ENCODE data around the gene ZNF536. TPM values are rescaled to one million over a fixed set of nuclear protein-coding genes. Genes with fewer than 3 reads are reported as not detected.

The ZNF536 gene
- total and polyA plus RNA-seq, 2 of the 4 experiments (the other 2 are of a cell fraction), result not detected

DNA sequence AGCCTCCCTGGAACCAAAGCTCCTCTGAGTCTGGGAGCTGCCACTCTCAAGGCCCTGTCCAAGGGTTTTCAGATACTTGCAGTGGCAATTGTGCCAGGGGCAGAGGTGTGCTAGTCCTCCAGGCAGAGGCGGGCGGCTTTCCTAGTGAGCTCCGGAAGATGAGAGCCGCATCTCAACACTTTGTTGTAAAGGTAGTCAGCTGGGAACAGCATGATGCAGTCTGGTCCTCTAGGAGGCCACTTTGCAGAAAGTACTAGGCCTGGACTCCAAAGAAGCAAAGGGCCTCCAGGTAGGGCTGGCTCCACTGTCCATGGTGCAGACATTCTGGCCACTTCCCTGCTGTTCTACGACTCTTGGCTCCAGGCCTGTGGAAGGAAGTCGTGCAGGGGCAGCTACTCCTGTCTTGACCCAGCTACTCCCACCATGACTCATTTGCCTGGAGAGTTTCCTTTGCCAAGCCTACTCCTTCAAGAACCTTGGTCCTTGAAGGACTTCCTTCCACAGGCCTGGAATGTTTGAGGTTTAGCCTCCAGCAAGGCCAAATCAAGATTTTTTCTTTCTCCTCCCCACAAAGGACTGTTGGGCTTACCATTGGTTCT, 9.9 kb upstream of the ZNF536 start:
- TF ChIP-seq POLR2A (IDR thresholded peaks at IDR 0.05; ENCODE audit: low read depth, low read length), result no peak
- TF ChIP-seq MAZ (IDR thresholded peaks at IDR 0.05; ENCODE audit: borderline replicate concordance, low read depth, low read length), result no peak
- TF ChIP-seq MAFK (IDR thresholded peaks at IDR 0.05; ENCODE audit: low read depth, low read length), result no peak
- no peak for TF ChIP-seq CHD1 (IDR thresholded peaks at IDR 0.05; ENCODE audit: low read depth, low read length)
- TF ChIP-seq, protein P1, sequence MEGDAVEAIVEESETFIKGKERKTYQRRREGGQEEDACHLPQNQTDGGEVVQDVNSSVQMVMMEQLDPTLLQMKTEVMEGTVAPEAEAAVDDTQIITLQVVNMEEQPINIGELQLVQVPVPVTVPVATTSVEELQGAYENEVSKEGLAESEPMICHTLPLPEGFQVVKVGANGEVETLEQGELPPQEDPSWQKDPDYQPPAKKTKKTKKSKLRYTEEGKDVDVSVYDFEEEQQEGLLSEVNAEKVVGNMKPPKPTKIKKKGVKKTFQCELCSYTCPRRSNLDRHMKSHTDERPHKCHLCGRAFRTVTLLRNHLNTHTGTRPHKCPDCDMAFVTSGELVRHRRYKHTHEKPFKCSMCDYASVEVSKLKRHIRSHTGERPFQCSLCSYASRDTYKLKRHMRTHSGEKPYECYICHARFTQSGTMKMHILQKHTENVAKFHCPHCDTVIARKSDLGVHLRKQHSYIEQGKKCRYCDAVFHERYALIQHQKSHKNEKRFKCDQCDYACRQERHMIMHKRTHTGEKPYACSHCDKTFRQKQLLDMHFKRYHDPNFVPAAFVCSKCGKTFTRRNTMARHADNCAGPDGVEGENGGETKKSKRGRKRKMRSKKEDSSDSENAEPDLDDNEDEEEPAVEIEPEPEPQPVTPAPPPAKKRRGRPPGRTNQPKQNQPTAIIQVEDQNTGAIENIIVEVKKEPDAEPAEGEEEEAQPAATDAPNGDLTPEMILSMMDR (conservative IDR thresholded peaks at IDR 0.05; ENCODE audit: low read depth, low read length), result no peak
- TF ChIP-seq, protein P2, sequence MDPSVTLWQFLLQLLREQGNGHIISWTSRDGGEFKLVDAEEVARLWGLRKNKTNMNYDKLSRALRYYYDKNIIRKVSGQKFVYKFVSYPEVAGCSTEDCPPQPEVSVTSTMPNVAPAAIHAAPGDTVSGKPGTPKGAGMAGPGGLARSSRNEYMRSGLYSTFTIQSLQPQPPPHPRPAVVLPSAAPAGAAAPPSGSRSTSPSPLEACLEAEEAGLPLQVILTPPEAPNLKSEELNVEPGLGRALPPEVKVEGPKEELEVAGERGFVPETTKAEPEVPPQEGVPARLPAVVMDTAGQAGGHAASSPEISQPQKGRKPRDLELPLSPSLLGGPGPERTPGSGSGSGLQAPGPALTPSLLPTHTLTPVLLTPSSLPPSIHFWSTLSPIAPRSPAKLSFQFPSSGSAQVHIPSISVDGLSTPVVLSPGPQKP (IDR thresholded peaks at IDR 0.05; ENCODE audit: borderline replicate concordance, low read depth, low read length), result no peak
- TF ChIP-seq SMC3 (IDR thresholded peaks at IDR 0.05; ENCODE audit: low read depth, low read length), result no peak
- no peak for TF ChIP-seq CEBPB (IDR thresholded peaks at IDR 0.05; ENCODE audit: low read depth, low read length)
- no peak for TF ChIP-seq FOS (IDR thresholded peaks at IDR 0.05; ENCODE audit: low read depth, low read length)
- no peak for TF ChIP-seq MXI1 (IDR thresholded peaks at IDR 0.05; ENCODE audit: borderline replicate concordance, low read depth, low read length)
- TF ChIP-seq, protein P3, sequence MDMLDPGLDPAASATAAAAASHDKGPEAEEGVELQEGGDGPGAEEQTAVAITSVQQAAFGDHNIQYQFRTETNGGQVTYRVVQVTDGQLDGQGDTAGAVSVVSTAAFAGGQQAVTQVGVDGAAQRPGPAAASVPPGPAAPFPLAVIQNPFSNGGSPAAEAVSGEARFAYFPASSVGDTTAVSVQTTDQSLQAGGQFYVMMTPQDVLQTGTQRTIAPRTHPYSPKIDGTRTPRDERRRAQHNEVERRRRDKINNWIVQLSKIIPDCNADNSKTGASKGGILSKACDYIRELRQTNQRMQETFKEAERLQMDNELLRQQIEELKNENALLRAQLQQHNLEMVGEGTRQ (IDR thresholded peaks at IDR 0.05; ENCODE audit: low read depth, low read length), result no peak
- TF ChIP-seq BHLHE40 (IDR thresholded peaks at IDR 0.05; ENCODE audit: low read depth, low read length), result no peak
- Histone ChIP-seq H3K27ac (ENCODE audit: insufficient read depth, low read length) (no peak overlapping the region), H2BK20ac (ENCODE audit: low read depth, low read length) (no peak overlapping the region), H3K9me1 (ENCODE audit: insufficient read depth, low read length) (no peaks in the 10 kb centered on the region), H2AK9ac (replicated peaks; ENCODE audit: low read depth, low read length, poor library complexity) (no peak overlapping the region), H4K5ac (ENCODE audit: low read depth, low read length) (no peak overlapping the region), H2BK5ac (ENCODE audit: low read depth, low read length, poor library complexity, severe bottlenecking) (no peak overlapping the region), H3K9ac (ENCODE audit: low read depth, low read length) (no peak overlapping the region), H2BK120ac (ENCODE audit: low read depth, low read length) (no peak overlapping the region), H4K20me1 (ENCODE audit: insufficient read depth, low read length) (no peaks in the 10 kb centered on the region), H3K27me3 (ENCODE audit: control insufficient read depth, insufficient read depth, low read length) (no peaks in the 10 kb centered on the region), H3K9me3 (ENCODE audit: control insufficient read depth, insufficient read depth, low read length) (peaks cover 21% of the 10 kb centered on the region; the same call in 1 of the 2 replicates), H3K14ac (replicated peaks; ENCODE audit: low read depth, low read length) (no peak overlapping the region), H3K18ac (ENCODE audit: low read depth, low read length) (no peak overlapping the region), H3K56ac (ENCODE audit: extremely low read depth, insufficient read depth, low read length) (no peak overlapping the region), H2BK15ac (ENCODE audit: low read depth, low read length) (no peak overlapping the region), H2AK5ac (ENCODE audit: low read depth, low read length) (no peak overlapping the region), H3K4ac (ENCODE audit: low read depth, low read length) (no peak overlapping the region), H3K4me2 (ENCODE audit: low read depth, low read length) (no peak overlapping the region), H2AFZ (replicated peaks; ENCODE audit: low read length, poor library complexity) (no peak overlapping the region), H3K4me3 (ENCODE audit: insufficient read depth, low read depth, low read length) (no peak overlapping the region), H3K4me1 (ENCODE audit: control insufficient read depth, insufficient read depth, low read length) (no peaks in the 10 kb centered on the region), H4K91ac (ENCODE audit: insufficient read depth, low read depth, low read length) (no peak overlapping the region), H4K8ac (ENCODE audit: low read depth in 2 of 2, low read length in 2 of 2) (no peak overlapping the region), H3K23ac (ENCODE audit: low read depth, low read length) (no peak overlapping the region), H3K79me1 (ENCODE audit: low read depth in 1 of 2, low read length in 2 of 2) (no peaks in the 10 kb centered on the region), H3K36me3 (ENCODE audit: control insufficient read depth, insufficient read depth, low read length) (no peaks in the 10 kb centered on the region)
- ATAC-seq (ENCODE audit: low read depth) (no peak), DNase-seq (no peak)
- dilution Hi-C loops (cut with HindIII; ENCODE audit: low sequenced_read_pairs, unreplicated experiment) (no loop called here), intact Hi-C loops (cut with micrococcal nuclease) (no loop called here), in situ Hi-C loops (cut with MboI; ENCODE audit: low sequenced_read_pairs) (no loop called here)
- ChIA-PET POLR2A (ENCODE audit: unreplicated experiment) (no interaction called here), CTCF (no interaction called here)
- no CpG with 5 or more reads among the region's 6 CpGs for WGBS, 2 experiments (ENCODE audit: extremely low coverage in 2 of 2, insufficient read length in 1 of 2)
- BruUV-seq (replicated peaks), result no TSS peak

Measured in IMR-90 (cell line).